ENCODE results near the gene WFS1.

WFS1 gene

DNA sequence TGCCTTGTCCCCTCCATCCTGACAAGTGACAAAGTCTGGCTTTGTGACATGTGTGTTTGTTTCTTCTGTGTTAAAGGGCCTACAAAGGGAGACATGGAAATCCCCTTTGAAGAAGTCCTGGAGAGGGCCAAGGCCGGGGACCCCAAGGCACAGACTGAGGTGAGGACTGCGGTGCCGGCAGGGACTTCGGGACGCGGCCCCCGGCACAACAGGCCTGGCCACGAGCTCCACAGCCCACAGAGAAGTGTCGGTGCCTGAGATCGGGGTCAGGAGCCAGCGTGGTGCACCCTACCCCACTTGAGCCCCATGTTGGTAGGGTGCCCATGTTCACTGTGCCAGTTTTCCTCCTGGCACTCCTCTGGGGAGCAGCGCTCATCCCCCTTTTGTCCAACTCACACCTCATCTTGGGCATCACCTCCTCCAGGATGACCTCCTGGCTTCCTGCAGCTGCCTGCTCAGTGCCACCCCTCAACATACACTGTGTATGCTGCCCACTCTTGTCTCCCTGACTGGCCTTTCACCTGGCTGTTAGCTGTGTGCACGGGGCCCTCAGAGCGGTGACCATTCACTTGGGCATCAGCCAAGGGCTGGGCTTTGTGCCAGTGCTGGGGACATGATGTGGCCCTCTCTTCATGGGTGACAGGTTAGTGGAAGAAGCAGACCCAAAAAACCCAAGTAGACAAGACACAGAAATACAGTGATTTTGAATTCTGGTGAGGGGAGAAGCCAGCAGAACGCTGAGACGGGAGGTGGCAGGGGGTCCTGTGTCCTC is 17.6 kb downstream of the WFS1 start:
- Histone ChIP-seq H3K36me3 (ENCODE audit: insufficient read depth, low read length) (no peaks in the 10 kb centered on the region), H3K27ac (no peak overlapping the region), H3K4me3 (no peak overlapping the region), H3K9me3 (ENCODE audit: low read depth, low read length) (no peaks in the 10 kb centered on the region), H3K9ac (ENCODE audit: insufficient read length) (no peak overlapping the region)
- DNase-seq (ENCODE audit: low read depth, low spot score), result no peak
- no peak for TF ChIP-seq EZH2 (IDR thresholded peaks at IDR 0.05)
- TF ChIP-seq FOXP2 (optimal IDR thresholded peaks at IDR 0.05; ENCODE audit: control extremely low read depth, extremely low read length, insufficient read depth), result no peak
- no peak for TF ChIP-seq POLR2AphosphoS5 (IDR thresholded peaks at IDR 0.05; ENCODE audit: borderline replicate concordance, low read depth, low read length)

DNA sequence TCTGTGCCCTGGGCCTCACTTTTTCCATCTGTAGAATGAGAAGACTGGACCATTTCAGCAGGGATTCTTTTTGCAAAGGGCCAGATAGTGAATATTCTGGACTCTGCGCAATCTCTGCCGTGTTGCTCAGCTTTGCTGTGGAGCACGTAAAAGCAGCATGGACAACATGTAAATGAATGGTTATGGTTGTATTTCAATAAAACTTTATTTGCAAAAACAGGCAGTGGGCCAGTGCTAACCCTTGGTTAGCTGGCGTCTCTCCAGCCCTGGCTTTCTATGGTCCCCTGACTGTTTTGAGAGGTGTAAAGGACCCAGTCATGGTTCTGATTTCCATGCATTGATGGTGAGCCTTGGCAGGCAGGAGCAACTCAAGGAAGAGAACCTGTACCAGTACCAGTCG is 18.7 kb downstream of the WFS1 start:
- no peak overlapping the region for H3K4me3 ChIP-seq
- no peak for DNase-seq (ENCODE audit: low read depth, low spot score)
- no peaks in the 10 kb centered on the region for H3K9me3 ChIP-seq (ENCODE audit: low read depth, low read length)
- TF ChIP-seq FOXP2 (optimal IDR thresholded peaks at IDR 0.05; ENCODE audit: control extremely low read depth, extremely low read length, insufficient read depth) (no peak), POLR2AphosphoS5 (IDR thresholded peaks at IDR 0.05; ENCODE audit: borderline replicate concordance, low read depth, low read length) (no peak), EZH2 (IDR thresholded peaks at IDR 0.05) (no peak)
- H3K9ac ChIP-seq (ENCODE audit: insufficient read length), result no peak overlapping the region
- H3K27ac ChIP-seq, result no peak overlapping the region
- H3K36me3 ChIP-seq (ENCODE audit: insufficient read depth, low read length), result no peaks in the 10 kb centered on the region

DNA sequence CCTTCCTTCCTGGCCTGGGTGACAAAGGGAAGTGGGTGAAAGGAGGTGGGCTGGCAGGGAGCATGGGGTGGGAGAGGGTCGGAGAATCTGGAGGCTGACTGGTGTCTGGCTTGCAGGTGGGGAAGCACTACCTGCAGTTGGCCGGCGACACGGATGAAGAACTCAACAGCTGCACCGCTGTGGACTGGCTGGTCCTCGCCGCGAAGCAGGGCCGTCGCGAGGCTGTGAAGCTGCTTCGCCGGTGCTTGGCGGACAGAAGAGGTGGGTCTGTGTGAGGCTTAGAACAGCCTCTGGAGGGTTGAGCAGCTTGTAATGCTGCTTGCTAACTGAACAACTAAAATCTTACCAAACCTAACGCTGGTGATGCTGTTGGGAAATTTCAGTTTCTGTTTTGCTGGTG is 19.2 kb downstream of the WFS1 start:
- no peak for DNase-seq (ENCODE audit: low read depth, low spot score)
- no peaks in the 10 kb centered on the region for H3K9me3 ChIP-seq (ENCODE audit: low read depth, low read length)
- no peak overlapping the region for H3K9ac ChIP-seq (ENCODE audit: insufficient read length)
- H3K27ac ChIP-seq, result no peak overlapping the region
- H3K4me3 ChIP-seq, result no peak overlapping the region
- H3K36me3 ChIP-seq (ENCODE audit: insufficient read depth, low read length), result no peaks in the 10 kb centered on the region
- TF ChIP-seq FOXP2 (optimal IDR thresholded peaks at IDR 0.05; ENCODE audit: control extremely low read depth, extremely low read length, insufficient read depth) (no peak), EZH2 (IDR thresholded peaks at IDR 0.05) (no peak), POLR2AphosphoS5 (IDR thresholded peaks at IDR 0.05; ENCODE audit: borderline replicate concordance, low read depth, low read length) (no peak)

DNA sequence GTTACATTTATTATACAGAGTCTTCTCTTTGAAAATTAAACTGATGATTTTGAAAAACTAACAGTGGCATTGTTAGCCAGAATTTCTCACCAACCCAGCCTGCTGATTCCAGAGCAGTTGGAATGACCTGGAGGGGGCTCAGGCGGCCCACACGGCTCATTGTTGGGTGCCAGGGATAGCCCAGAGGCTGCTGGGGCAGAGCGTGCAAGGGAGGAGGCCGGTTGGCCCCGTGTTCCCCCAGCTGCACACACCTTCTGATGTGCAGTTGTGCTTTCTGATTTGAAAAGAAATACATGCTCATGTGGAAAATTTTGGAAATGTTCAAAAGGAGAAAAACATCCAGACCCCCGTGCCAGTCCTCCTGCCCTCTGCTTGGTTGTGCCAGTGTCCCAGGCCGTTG is 20.6 kb downstream of the WFS1 start:
- H3K36me3 ChIP-seq (ENCODE audit: insufficient read depth, low read length), result no peaks in the 10 kb centered on the region
- H3K9ac ChIP-seq (ENCODE audit: insufficient read length), result no peak overlapping the region
- no peak for DNase-seq (ENCODE audit: low read depth, low spot score)
- H3K4me3 ChIP-seq, result no peak overlapping the region
- no peak overlapping the region for H3K27ac ChIP-seq
- TF ChIP-seq FOXP2 (optimal IDR thresholded peaks at IDR 0.05; ENCODE audit: control extremely low read depth, extremely low read length, insufficient read depth) (no peak), EZH2 (IDR thresholded peaks at IDR 0.05) (no peak), POLR2AphosphoS5 (IDR thresholded peaks at IDR 0.05; ENCODE audit: borderline replicate concordance, low read depth, low read length) (no peak)
- no peaks in the 10 kb centered on the region for H3K9me3 ChIP-seq (ENCODE audit: low read depth, low read length)

DNA sequence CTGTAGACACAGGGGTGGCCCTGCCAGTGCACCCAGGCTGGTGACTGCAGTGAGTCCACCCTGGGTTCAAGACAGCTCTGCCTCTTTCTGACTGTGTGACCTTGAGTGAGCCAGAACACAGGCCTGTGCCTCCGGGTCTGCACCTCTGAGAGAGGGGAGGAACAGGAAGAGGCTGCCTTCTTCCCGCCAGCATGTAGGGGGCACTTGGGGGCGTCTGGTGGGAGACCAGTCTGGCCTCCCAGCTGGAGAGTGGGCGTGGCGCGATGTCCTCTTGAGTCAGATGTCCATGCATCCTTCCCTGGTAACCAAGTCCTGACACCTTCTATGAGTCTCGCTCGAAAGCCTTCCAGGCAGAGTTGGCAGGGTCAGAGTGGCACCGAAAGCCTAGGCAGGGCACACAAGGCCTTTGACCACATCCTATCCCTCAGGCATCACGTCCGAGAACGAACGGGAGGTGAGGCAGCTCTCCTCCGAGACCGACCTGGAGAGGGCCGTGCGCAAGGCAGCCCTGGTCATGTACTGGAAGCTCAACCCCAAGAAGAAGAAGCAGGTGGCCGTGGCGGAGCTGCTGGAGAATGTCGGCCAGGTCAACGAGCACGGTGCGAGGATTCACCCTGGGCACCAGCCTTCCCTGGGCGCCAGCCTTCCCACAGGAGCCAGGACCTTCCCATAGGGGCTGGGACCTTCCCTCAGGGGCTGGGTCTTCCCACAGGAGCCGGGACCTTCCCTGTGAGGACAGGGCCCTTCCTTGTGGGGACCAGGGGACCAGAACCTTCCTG is 21.3 kb downstream of the WFS1 start:
- Histone ChIP-seq H3K27ac (no peak overlapping the region), H3K9me3 (ENCODE audit: low read depth, low read length) (no peaks in the 10 kb centered on the region), H3K9ac (ENCODE audit: insufficient read length) (no peak overlapping the region), H3K4me3 (no peak overlapping the region), H3K36me3 (ENCODE audit: insufficient read depth, low read length) (no peaks in the 10 kb centered on the region)
- no peak for DNase-seq (ENCODE audit: low read depth, low spot score)
- TF ChIP-seq POLR2AphosphoS5 (IDR thresholded peaks at IDR 0.05; ENCODE audit: borderline replicate concordance, low read depth, low read length) (no peak), EZH2 (IDR thresholded peaks at IDR 0.05) (no peak), FOXP2 (optimal IDR thresholded peaks at IDR 0.05; ENCODE audit: control extremely low read depth, extremely low read length, insufficient read depth) (no peak)

DNA sequence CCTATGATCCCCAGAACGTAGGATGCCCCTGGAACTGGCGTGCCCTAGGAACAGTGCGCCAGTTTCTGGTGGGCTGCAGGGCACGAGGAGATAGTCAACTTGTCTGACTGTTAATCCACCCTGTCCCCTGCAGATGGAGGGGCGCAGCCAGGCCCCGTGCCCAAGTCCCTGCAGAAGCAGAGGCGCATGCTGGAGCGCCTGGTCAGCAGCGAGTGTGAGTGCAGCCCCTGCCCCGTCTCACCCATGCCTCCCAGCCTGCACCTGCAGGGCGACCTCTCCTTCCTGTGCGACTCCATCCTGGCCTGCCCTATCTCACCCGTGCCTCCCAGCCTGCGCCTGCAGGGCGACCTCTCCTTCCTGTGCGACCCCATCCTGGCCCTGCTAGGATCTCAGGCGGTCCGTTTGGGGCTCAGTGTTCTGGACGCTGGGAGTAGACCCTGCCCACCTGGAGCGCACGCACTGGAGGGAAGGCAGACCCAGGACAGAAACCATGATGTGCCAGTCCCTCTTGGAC is 22.2 kb downstream of the WFS1 start:
- H3K36me3 ChIP-seq (ENCODE audit: insufficient read depth, low read length), result no peaks in the 10 kb centered on the region
- no peak overlapping the region for H3K4me3 ChIP-seq
- no peak overlapping the region for H3K9ac ChIP-seq (ENCODE audit: insufficient read length)
- DNase-seq (ENCODE audit: low read depth, low spot score), result no peak
- TF ChIP-seq EZH2 (IDR thresholded peaks at IDR 0.05) (no peak), FOXP2 (optimal IDR thresholded peaks at IDR 0.05; ENCODE audit: control extremely low read depth, extremely low read length, insufficient read depth) (no peak), POLR2AphosphoS5 (IDR thresholded peaks at IDR 0.05; ENCODE audit: borderline replicate concordance, low read depth, low read length) (no peak)
- no peak overlapping the region for H3K27ac ChIP-seq
- no peaks in the 10 kb centered on the region for H3K9me3 ChIP-seq (ENCODE audit: low read depth, low read length)

DNA sequence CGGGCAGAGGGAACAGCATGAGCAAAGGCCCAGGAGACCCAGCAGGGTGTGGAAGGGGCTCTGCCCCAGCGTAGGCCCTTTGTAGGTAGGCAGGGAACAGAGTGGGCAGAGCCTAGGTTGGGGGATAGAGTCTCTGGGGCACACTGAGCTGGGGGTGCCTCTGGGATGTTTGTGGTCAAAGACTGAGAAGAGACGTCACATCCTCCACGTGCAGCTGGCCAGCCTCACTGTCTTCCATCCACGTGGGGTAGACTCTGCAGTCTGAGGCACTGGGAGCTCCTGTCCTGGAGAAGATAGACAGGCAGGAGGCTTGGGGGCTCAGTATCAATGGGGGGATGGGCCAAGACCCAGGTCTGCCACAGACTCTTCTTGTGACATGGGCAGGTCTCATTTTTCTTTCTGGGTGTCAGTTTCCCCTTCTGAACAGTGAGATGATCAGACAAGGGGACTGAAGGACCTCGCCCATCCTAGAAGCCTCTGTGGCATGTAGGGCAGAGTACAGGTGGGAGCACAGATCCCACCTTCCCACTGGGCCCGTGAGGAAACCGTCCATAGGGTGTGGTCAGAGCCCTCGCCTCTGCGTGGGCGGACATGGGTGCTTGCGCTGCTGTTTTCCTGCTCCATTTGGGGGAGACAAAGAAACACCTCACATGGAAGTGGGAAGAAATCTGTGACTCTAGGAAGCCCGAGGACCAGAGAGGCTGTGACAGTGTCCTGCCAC is 22.9 kb downstream of the WFS1 start:
- H3K9ac ChIP-seq (ENCODE audit: insufficient read length), result no peak overlapping the region
- no peak for TF ChIP-seq POLR2AphosphoS5 (IDR thresholded peaks at IDR 0.05; ENCODE audit: borderline replicate concordance, low read depth, low read length)
- no peak for TF ChIP-seq EZH2 (IDR thresholded peaks at IDR 0.05)
- TF ChIP-seq FOXP2 (optimal IDR thresholded peaks at IDR 0.05; ENCODE audit: control extremely low read depth, extremely low read length, insufficient read depth), result no peak
- H3K4me3 ChIP-seq, result no peak overlapping the region
- DNase-seq (ENCODE audit: low read depth, low spot score), result no peak
- no peak overlapping the region for H3K27ac ChIP-seq
- no peaks in the 10 kb centered on the region for H3K9me3 ChIP-seq (ENCODE audit: low read depth, low read length)
- H3K36me3 ChIP-seq (ENCODE audit: insufficient read depth, low read length), result no peaks in the 10 kb centered on the region

DNA sequence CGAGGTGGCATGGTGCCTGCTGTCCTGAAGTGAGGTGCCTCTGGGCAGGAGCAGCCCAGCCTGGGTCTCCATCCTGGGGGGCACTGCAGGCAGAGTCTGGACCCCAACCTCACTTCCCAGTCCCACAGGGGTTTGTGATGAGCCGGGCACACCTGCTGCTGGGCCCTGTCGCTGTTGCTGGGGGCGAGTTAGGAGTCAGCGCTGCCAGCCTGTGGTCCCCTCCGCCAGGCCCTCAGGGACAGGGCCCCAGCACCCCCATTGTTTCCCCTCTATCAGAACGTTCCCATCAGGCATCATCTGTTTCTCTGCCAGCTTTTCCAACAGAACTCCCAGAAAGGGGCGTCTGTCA is 23.4 kb downstream of the WFS1 start:
- no peak for TF ChIP-seq EZH2 (IDR thresholded peaks at IDR 0.05)
- no peak for TF ChIP-seq POLR2AphosphoS5 (IDR thresholded peaks at IDR 0.05; ENCODE audit: borderline replicate concordance, low read depth, low read length)
- no peak for TF ChIP-seq FOXP2 (optimal IDR thresholded peaks at IDR 0.05; ENCODE audit: control extremely low read depth, extremely low read length, insufficient read depth)
- DNase-seq (ENCODE audit: low read depth, low spot score), result no peak
- Histone ChIP-seq H3K4me3 (no peak overlapping the region), H3K36me3 (ENCODE audit: insufficient read depth, low read length) (no peaks in the 10 kb centered on the region), H3K9ac (ENCODE audit: insufficient read length) (no peak overlapping the region), H3K27ac (no peak overlapping the region), H3K9me3 (ENCODE audit: low read depth, low read length) (no peaks in the 10 kb centered on the region)

All from SK-N-MC (cell line).